ENCODE results near the gene ZBTB16. TPM values are rescaled to one million over a fixed set of nuclear protein-coding genes. Genes with fewer than 3 reads are reported as not detected.

Gene ZBTB16
- total and polyA plus RNA-seq, 2 experiments from 2014 or later: 0.29 to 1.4 TPM

DNA sequence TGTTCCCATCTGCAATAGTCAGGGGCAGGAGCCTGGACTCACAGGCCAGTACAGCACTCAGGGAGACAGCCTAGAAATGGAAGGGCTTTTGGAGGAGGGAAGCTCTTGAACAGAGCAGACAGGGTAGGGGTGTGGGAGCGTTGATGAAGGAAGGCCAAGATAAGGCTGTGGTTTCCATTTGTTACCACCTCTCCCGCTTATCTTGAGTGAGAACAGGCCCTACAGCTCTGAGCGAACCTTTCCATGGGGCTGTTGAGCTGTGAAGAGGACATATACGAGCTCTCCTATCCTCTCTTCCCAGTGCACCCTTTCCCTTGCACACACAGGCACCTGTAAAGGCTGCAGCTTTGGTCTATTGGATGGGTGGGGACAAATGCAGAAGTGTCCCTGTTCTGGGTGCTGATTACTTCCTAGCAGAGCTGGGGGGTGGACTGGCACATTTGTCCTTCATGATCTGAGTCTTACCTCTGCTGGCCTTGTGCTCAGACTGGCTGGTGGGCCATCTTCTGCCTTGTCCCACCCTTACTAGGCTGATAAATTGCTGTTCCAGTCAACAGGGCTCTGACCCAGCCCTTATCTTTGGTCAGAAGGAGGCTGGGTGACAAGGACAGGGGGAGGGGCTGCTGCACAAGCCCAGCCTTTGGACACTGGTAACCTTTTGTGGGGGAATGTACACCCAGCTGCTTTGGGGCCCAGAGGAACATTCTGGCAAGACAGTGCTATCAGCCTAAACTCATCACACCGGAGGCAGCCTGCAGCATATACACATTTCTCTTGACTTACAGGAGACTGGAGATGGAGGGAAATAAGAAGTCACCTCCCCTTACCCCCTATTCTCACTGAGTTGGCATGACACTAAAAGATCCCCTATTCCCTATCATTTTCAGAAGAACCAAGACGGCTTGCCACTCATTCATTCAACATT lies 156.6 kb downstream of the ZBTB16 start (continued):
- TF ChIP-seq, protein P1, sequence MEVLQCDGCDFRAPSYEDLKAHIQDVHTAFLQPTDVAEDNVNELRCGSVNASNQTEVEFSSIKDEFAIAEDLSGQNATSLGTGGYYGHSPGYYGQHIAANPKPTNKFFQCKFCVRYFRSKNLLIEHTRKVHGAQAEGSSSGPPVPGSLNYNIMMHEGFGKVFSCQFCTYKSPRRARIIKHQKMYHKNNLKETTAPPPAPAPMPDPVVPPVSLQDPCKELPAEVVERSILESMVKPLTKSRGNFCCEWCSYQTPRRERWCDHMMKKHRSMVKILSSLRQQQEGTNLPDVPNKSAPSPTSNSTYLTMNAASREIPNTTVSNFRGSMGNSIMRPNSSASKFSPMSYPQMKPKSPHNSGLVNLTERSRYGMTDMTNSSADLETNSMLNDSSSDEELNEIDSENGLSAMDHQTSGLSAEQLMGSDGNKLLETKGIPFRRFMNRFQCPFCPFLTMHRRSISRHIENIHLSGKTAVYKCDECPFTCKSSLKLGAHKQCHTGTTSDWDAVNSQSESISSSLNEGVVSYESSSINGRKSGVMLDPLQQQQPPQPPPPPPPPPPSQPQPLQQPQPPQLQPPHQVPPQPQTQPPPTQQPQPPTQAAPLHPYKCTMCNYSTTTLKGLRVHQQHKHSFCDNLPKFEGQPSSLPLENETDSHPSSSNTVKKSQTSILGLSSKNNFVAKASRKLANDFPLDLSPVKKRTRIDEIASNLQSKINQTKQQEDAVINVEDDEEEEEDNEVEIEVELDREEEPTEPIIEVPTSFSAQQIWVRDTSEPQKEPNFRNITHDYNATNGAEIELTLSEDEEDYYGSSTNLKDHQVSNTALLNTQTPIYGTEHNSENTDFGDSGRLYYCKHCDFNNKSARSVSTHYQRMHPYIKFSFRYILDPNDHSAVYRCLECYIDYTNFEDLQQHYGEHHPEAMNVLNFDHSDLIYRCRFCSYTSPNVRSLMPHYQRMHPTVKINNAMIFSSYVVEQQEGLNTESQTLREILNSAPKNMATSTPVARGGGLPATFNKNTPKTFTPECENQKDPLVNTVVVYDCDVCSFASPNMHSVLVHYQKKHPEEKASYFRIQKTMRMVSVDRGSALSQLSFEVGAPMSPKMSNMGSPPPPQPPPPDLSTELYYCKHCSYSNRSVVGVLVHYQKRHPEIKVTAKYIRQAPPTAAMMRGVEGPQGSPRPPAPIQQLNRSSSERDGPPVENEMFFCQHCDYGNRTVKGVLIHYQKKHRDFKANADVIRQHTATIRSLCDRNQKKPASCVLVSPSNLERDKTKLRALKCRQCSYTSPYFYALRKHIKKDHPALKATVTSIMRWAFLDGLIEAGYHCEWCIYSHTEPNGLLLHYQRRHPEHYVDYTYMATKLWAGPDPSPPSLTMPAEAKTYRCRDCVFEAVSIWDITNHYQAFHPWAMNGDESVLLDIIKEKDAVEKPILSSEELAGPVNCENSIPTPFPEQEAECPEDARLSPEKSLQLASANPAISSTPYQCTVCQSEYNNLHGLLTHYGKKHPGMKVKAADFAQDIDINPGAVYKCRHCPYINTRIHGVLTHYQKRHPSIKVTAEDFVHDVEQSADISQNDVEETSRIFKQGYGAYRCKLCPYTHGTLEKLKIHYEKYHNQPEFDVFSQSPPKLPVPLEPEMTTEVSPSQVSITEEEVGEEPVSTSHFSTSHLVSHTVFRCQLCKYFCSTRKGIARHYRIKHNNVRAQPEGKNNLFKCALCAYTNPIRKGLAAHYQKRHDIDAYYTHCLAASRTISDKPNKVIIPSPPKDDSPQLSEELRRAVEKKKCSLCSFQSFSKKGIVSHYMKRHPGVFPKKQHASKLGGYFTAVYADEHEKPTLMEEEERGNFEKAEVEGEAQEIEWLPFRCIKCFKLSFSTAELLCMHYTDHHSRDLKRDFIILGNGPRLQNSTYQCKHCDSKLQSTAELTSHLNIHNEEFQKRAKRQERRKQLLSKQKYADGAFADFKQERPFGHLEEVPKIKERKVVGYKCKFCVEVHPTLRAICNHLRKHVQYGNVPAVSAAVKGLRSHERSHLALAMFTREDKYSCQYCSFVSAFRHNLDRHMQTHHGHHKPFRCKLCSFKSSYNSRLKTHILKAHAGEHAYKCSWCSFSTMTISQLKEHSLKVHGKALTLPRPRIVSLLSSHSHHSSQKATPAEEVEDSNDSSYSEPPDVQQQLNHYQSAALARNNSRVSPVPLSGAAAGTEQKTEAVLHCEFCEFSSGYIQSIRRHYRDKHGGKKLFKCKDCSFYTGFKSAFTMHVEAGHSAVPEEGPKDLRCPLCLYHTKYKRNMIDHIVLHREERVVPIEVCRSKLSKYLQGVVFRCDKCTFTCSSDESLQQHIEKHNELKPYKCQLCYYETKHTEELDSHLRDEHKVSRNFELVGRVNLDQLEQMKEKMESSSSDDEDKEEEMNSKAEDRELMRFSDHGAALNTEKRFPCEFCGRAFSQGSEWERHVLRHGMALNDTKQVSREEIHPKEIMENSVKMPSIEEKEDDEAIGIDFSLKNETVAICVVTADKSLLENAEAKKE (CRISPR knock-in tag; IDR thresholded peaks at IDR 0.05): no peak
- TF ChIP-seq, protein P2, sequence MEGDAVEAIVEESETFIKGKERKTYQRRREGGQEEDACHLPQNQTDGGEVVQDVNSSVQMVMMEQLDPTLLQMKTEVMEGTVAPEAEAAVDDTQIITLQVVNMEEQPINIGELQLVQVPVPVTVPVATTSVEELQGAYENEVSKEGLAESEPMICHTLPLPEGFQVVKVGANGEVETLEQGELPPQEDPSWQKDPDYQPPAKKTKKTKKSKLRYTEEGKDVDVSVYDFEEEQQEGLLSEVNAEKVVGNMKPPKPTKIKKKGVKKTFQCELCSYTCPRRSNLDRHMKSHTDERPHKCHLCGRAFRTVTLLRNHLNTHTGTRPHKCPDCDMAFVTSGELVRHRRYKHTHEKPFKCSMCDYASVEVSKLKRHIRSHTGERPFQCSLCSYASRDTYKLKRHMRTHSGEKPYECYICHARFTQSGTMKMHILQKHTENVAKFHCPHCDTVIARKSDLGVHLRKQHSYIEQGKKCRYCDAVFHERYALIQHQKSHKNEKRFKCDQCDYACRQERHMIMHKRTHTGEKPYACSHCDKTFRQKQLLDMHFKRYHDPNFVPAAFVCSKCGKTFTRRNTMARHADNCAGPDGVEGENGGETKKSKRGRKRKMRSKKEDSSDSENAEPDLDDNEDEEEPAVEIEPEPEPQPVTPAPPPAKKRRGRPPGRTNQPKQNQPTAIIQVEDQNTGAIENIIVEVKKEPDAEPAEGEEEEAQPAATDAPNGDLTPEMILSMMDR (conservative IDR thresholded peaks at IDR 0.05; ENCODE audit: low read depth in 2 of 2): no peak

DNA sequence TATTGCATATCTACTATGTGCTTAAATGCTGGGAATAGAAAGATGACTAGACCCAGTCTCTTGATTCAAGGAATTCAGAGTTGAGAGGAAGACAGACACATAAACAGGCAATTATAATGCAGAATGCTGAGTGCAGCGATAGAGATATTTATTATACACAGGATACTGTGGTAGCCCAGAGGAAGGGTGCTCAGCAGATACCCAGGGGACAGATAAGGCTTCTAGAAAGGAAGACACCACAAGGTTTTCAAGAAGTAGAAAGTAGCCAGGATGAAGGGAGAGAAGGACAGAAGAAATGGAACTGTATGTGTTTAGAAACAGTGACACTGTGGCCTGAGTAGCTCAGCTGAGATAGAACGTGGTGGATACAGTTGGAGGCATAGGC lies 157.3 kb downstream of the ZBTB16 start:
- Mint-ChIP-seq H3K9me3 (no peaks in the 10 kb centered on the region), H3K36me3 (ENCODE audit: low read depth) (no peaks in the 10 kb centered on the region), H3K27me3 (ENCODE audit: insufficient read depth, low read depth, poor library complexity) (peaks cover 2% of the 10 kb centered on the region), H3K4me1 (peaks cover 16% of the 10 kb centered on the region), H3K27ac (no peak overlapping the region), H3K4me3 (no peak overlapping the region)
- no peak for TF ChIP-seq POLR2AphosphoS5 (IDR thresholded peaks at IDR 0.05; ENCODE audit: low read depth)
- TF ChIP-seq STAT1 (IDR thresholded peaks at IDR 0.05; ENCODE audit: unreplicated experiment): no peak
- no peaks in the 10 kb centered on the region for H3K9me2 ChIP-seq (ENCODE audit: insufficient read depth)
- H3K79me2 ChIP-seq (replicated peaks; ENCODE audit: insufficient read depth): no peaks in the 10 kb centered on the region
- no peaks in the 10 kb centered on the region for H3K36me3 ChIP-seq (ENCODE audit: insufficient read depth)
- no peak overlapping the region for H2AFZ ChIP-seq
- H3K4me2 ChIP-seq: no peak overlapping the region
- no peaks in the 10 kb centered on the region for H4K20me1 ChIP-seq (replicated peaks; ENCODE audit: insufficient read depth)
- DNase-seq (ENCODE audit: low spot score): no peak
- no peaks in the 10 kb centered on the region for H3F3A ChIP-seq (replicated peaks; ENCODE audit: low read depth)
- no peaks in the 10 kb centered on the region for H3K27me3 ChIP-seq (ENCODE audit: insufficient read depth)
- H3K27ac ChIP-seq (ENCODE audit: low read depth): no peak overlapping the region
- no peak overlapping the region for H3K4me3 ChIP-seq
- ATAC-seq: no peak
- peaks cover 17% of the 10 kb centered on the region for H3K4me1 ChIP-seq (ENCODE audit: insufficient read depth)

Measured in GM23338 (cell line).